GM19372 (cell line): Measurements from ENCODE around the gene PODXL.
"Not testable (repeated sequence)": the region's sequence is repeated elsewhere in the genome, so short reads cannot be mapped to it uniquely, and the experiment has no call there.

ENCODE experiments used
- ATAC-seq: cut with Tn5 transposase; IDR thresholded peaks from one replicate; pipeline ENCODE4 v1.9.1; 2021; ENCODE audit warnings: mild to moderate bottlenecking, low read depth, moderate library complexity; ENCODE audit not compliant: unreplicated experiment

PODXL gene

DNA sequence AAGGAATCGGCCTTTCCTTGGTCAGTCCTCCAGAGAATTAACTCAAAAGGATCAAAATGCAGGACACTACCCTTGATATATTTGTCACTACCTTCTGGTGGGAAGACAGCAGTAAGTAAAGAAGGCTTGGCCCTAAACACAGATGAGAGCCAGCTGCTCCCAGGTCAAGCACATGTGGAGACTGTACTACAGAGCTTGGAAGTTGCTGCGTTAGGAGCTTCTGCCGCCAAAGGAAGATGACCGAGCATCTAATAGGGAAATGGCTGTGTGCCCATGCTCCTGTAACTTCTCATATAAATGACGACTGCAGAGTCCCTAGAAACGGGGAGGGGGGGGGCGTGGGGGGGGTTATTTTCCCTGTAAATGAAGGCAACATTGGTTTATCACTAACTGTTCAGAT is 59.0 kb downstream of the PODXL start:
- ATAC-seq = no peak

DNA sequence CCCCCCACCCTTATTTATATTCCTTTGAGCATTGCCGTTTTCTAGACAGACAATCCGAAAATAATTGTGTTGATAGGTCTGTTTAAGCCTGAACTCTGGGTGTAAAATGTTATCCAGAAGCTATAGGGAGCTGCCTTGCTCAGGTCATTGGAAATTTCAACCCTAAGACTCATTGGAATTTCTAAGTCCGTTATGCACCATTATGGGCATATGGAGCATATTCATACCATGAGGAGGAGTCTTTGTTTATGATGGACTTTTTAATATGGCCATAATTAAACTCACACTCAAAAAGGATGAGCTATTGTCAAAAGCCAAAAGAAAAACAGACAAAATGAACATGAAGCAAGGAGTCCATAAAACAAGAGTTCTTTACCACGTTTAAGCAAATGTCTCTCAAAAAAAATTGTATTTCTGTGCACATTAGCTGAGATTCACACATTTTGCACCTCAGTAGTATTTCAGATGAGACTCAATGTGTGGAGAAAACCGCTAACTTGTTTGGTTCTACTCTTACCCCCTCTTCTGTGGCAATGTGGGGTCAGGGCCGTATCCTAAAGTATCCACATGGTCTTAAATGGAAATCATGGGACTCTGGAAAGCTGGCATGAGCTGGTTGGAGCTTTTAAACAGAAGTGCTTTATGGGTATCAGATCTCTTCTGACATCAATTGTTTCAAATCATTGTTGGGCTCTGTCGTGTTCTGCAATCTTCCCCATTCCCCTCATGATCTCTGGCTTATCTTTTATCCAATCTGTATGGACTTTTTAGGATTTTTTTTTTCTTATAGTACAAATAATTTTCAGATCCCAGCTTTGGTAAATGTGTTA is 60.5 kb downstream of the PODXL start:
- no peak for ATAC-seq

DNA sequence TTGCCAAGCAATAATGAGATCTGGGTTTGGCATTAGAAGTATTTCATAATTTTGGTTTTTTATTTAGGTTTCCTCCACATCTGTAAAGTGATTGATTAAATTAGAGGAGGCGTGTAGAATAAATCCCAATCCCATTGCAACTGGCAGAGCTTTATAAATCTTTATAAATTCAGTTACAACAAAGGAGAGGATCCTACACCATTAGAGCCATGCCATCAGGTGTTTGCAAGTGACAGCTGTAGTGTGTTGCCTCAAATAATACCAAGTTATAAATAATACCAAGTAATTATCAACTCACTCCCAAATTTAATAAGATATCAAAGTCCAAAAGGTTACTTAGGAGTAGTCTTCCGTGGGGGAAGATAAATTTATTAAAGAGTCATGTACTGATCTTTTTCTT is 62.2 kb downstream of the PODXL start:
- ATAC-seq = no peak

DNA sequence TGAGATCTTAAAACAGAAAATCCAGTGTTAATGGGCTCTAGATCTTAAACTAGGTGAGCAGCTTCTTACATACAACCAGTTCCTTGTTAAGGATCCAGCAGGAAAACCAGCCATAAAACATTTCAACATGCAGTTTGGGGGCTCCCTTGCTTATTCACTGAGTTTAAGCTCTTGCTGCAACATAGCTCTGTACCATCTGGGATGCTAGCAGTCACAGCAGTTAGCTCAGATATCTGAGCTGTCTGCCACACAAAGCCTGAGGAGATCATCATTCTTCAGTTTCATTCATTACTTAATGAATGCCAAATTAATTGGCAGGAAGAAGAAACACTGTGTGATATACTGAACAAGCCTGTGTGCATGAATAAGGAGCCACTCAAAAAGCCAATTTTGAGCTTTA is 62.8 kb downstream of the PODXL start:
- no peak for ATAC-seq

DNA sequence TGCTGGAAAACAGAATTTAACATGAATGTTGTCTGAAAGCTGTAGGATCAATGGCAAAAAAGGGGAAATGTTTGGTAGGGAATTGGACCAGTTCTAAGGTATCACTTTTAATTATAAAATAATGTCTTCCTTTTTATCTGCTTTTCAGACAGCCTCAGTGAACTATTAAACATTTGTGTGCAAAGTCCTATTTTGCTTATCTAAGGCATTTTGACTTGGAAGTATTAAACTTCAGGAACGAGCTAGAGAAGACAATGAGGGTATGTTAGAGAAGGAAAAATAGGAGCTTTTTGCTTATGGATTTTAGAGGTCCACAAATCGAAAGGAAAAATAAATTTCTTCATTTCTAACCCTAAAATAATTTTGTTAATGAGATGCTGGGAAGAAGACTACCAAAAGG is 63.3 kb downstream of the PODXL start:
- ATAC-seq = no peak

DNA sequence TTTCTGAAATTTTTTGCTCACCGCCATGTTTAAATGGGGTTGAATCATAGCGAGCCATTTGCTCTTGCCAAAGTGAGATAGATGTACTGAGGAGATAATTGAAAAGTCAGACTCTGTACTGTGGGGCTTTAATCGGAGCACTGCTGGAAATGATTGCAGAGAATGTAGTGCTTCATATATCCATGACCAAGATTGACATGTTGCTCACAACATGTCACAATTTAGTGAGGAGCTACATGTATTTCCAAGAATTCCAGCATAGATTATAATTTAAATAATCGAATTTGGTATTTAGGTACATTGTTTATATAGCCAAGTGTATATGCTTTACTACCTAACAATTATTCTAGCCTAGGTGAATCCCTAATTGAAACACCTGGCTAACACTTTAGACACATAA is 66.5 kb downstream of the PODXL start:
- ATAC-seq = no peak

DNA sequence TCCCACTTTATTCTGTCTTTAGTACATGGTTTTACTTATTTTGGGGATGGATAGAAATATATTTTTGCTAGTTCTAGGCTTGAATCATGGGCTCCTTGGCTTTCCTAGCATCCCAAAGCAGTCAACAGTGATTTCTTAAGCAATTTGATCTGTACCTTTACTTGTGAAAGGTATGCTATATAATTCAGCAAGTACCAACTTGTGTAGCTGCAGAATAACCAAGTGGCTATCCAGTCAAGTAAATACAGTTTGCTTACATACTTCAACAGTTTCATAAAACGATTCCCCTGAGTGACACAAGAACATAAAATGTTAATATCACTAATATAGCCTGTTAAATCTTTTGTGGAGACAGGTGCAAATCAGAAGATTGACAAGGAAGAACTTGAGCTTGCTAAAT is 67.2 kb downstream of the PODXL start:
- no peak for ATAC-seq

DNA sequence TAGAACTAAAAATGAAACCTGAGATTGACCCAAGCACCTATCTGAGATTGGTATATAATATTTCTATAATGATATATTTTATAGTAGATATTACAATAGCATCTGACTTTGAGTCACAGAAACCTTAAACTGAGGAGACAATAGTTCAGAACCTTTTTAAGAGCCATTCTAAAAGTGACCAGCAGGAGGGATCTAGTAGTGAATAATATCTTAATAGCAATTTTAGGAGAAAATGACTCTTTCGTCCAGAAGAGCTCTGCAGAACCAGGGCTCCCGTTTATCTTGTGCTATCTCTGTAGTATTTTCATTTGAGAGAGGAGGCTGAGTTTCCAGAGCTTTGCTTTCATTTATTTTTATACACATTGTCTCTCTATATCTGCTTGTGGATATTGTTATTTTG is 68.1 kb downstream of the PODXL start:
- ATAC-seq = no peak

DNA sequence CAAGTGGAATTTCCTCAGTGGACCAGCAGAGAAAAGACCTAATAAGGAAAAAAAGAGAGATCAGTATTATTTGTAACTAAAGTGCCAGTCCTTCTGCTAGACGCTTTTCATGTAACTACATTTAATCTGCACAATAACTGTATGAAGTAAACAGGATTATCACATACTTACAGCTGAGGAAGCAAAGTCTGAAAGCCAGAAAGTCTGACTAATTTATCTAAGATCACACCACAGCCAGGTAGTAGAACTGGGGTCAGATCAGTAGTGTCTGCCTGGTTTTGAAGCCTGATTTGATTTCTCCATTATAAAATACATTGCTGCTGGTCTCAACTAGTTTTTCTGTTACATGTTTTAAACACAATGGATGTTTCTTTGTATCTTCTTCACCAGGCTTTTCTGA is 69.2 kb downstream of the PODXL start:
- ATAC-seq = no peak

DNA sequence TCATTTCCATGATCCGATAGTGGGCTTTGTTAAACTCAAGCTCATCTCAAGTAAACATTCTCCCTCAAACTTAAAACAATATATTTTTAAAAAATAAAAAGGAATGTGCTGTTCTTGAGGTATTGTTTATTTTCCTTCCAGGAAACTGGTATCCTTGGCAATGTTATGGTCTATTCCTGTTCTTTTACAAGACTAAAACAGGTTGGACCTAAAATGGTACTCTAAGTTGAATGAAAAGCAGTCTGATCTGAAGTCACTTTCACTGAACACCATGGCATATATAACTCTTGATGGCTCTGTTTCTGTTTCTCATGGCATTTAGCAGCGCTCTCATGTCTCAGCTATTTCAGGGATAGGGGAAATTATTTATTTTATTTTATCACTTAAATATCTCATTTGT is 70.1 kb downstream of the PODXL start:
- no peak for ATAC-seq

DNA sequence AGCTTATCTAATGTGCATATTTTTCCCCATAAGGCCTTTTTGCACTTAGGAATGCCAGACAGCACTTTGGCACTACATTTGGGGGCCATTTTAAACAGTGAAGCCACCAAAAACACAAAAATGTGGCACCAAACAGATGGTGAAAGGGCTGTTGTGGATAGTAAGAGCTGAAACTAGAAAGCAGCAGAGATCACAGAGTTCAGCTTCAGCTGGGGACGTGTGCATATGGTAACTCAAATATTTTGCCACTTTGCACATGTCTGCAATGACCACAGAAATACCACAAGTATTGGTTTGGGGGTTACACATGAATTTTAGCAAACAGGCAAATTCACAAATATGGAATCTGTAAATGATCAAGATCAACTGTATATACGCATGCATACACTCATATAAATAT is 72.8 kb downstream of the PODXL start:
- ATAC-seq = no peak

DNA sequence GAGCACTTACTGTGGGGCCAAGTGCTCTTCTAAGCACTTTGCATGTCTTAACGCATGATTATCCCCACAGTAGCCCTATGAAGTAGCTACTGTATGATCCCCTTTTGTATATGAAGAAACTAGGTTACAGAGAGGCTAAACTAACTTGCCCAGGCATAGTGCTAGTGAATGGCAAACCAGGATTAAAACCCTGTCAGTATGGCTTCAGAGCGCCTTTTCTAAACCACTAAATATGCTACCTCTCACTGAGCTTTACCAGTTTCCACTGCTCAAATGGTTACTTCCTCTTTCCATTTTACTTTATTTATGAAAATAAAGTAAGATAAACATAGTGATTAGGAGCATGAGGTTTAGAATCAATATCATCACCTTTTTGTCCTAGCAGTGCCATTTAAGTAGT is 73.6 kb downstream of the PODXL start:
- no peak for ATAC-seq

DNA sequence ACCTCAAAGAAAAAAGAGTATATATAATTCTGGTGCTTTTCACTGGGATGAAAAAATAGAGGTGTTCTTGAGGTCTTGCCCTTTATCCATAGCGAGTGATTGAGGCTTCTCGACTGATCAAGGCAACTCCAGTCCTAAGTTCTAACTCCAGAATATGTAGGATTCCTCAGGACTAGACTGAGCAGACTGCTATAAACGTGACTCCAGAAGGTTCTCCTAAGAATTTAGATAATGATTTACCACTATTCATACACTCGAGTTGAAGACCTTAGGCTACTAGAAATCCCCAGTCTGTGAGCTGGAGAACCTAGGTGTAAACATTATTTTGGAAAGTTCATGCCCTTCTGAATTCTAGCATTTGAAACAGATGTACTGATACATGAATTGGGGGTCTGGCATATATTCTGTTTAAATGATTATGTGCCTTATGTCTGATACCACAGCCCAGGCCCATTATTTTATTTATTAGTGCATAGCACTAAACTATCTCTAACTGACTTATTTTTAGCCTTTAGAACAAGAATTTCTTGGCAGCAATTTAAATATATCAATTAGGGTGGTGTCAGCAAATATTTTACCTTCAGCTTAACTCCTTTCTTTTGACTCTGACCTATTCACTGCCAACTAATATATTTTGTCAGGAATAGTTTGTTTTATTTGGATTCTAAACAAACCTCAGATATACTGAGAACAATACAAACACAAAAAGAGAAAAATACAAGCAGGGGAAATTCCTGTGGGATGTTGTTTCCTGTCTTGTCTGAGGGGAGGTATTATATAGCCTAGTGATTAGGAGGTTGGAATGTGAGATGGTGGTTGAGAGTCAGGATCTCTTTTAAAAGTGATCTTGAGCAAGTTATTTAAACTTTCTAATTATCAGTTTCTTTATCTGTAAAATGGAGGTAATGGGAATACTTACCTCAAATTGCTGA is 75.8 kb downstream of the PODXL start:
- ATAC-seq = no peak

DNA sequence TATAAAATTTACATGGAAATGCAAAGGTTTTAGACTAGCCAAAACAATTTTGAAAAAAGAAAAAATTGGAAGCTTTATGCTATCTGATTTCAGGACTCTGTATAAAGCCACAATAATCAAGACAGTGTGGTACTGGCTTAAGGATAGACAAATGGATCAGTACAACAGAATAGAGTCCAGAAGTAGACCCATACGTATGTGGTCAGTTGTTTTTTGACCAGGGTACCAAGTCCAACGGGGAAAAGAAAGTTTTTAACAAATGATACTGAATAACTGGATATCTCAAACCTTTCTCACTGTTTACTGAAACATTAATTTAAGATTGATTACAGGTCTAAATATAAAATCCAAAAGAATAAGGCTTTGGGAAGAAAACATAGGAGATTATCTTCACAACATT is 79.7 kb downstream of the PODXL start:
- no peak for ATAC-seq

DNA sequence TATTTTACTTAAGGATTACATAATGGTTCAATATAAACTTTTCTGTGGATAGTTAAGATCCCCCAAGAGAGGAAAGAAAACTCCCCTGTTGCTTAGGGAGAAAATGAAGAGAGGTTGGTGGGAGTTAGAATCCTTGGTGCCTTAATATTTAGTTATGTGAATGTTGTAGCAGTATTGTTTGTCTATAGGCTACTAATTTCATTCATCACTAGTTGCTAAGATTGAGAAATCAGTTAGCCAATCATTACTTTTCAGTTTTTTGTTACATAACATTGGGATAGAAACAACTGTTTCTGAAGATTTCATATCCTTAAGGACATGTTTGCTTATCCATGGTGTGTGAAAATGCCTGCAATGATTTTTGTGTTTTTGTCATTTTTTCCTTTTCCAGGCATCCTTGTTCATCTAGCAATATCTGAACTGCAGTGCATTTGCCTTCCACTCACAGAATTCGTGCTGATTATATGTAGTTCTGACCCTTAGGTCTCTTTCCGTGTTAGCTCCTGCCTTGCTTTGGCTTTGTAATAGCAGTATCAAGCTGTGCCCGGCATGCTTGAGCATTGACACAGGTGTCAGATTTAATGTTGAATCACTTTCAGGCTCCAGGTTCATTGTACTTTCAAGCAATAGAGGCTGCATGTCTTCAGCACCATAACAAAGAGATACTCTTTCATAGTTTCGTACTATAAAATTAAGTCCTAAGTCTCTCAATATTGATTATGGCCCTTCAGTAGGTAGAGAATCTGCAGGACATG is 85.0 kb downstream of the PODXL start:
- ATAC-seq = no peak

DNA sequence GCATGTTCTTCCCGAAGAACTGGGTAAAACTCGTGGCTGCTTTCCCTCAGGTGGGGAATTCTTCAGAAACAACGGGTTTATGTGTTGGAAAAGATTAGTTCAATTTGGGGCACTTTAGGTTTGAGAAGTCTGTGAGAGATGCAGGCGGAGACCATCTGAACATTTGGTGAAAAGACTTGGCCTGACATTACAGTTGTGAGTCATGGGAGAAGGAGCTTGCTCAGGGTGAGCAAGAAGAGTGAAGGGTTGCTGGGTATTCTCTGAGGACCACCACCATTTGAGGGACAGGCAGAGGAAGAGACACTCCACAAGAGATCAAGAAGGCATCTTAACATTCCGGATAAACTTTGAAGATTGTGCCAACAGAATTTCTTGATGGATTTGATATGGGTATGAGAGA is 88.6 kb downstream of the PODXL start:
- no peak for ATAC-seq

DNA sequence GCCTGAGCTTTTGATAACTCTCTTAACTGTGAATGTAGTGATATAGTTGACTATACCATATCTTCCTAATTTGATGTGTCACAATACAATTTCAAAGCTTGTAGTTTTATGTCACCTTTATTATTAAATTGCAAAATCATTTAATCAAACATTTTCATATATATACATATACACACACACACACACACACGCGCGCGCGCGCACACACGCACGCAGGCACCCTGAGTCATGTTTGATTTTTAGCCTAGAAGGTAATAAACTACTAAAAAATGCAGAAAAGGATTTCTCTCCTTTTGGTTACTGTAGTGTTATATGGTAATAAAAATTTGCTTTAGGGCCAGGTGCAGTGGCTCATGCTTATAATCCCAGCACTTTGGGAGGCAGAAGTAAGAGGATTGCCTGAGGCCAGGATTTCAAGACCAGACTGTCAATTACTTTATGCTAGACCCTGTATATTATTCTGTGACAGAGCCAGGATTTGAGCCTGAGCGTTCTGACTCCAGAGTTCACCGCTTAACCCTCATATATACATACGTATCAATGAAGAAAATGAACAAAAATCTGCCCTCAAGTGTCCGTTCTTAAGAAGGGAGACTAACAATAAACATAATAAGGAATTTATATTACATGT is 89.6 kb downstream of the PODXL start:
- ATAC-seq = no peak

DNA sequence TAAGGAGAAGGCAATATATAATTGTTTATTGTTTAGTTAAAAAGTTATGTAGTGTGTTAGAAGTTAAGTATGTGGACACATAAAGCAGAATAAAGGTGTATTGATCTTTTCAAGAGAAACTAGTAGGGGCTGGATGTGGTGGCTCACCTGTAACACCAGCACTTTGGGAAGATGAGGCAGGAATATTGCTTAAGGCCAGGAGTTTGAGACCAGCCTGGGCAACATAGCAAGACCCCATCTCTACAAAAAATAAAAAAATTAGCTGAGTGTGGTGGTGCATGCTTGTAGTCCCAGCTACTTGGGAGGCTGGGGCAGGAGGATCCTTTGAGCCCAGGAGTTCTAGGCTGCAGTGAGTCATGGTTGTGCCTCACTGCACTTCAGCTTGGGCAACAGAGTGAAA is 93.7 kb downstream of the PODXL start:
- ATAC-seq = not testable (repeated sequence)

DNA sequence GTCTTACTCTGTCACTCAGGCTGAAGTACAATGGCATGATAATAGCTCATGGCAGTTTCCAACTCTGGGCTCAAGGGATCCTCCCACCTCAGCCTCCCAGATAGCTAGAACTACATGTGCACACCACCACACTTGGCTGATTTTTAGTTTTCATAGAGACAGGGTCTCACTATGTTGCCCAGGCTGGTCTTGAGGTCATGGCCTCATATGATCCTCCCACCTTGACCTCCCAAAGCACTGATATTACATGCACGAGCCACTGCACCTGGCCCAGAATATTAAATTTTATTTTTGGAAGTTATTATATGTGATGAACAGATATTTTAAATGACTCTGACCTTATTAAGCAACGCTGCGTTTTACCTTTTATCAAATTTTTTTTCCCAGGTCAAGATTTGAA is 94.4 kb downstream of the PODXL start:
- ATAC-seq = no peak

DNA sequence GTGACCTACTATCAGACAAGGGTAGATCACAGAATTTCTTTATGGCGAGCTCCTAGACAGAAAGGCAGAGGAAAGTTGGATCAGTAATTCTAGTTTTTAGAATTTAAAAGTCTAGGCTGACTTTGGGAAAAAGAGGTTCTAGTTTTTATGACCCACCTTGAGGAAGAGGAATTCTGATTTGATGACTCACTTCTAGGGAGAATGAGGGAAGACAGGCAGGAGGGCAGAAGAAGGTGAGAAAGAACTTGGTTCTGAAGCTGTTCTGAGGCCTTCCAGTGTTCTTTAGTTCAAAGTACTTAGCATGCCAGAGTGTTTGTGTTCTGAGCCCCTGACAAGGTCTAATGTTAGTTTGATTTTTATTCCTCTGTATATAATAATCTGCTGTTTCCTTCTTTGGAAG is 97.2 kb downstream of the PODXL start:
- ATAC-seq = no peak

DNA sequence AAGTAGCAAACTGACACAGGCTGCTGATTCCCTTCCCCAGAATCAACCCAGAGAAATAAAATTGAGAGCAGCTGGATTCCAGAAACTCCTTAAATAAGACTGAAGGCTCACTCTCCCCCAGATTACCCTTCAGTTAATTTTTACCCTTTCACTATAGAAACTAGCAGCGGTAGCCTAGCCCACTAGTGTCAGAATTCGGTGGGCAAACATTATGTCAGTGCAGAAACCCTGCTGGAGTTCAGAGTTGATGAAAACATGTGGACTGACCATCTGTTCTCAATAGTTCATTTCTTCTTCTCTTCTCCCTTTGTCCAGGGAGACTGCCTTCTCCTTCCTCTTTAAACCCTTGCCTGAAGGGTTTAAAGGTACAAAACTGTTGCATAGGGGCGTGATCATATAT is 100.1 kb downstream of the PODXL start:
- no peak for ATAC-seq
